H1 (cell line): ENCODE results near the gene ERCC1. TPM values are rescaled to one million over a fixed set of nuclear protein-coding genes. Genes with fewer than 3 reads are reported as not detected.

Experiments
- CTCF ChIA-PET: fragments of 300-600 bp; sonication (Branson Sonifier 250); formaldehyde crosslinking; loops from one replicate; lab custom pipeline; 2021; ENCODE audit not compliant: partially characterized antibody; lab: Charles Lee
- POLR2A ChIA-PET: fragments of 300-600 bp; sonication (Branson Sonifier 250); formaldehyde crosslinking; loops from one replicate; lab custom pipeline; 2021; ENCODE audit warnings: inconsistent platforms; ENCODE audit not compliant: partially characterized antibody; lab: Charles Lee
- DNase-seq, 2 experiments: peaks; one replicate each; pipeline versions ENCODE4 v3.0.0 to v3.0.0-alpha.2; 2010 to 2022; ENCODE audit warnings: low spot score in 2 of 2, low read depth in 1 of 2, mixed read lengths in 1 of 2
- FAIRE-seq: peaks from 2 replicates; lab custom pipeline; 2011; peaks lifted over from hg19 to GRCh38; lab: Jason Lieb, UNC
- H2AFZ ChIP-seq: 2 replicates; pipeline ENCODE4 v1.8.1; 2012; ENCODE audit warnings: low read length, inconsistent platforms
- H2AK5ac ChIP-seq: 2 replicates; pipeline ENCODE4 v1.6.1; 2013; ENCODE audit warnings: low read depth, low read length
- H2BK120ac ChIP-seq: replicated peaks from 2 replicates; pipeline ENCODE3; 2013; ENCODE audit warnings: low read depth, low read length, inconsistent platforms
- H2BK12ac ChIP-seq: 2 replicates; pipeline ENCODE4 v1.6.1; 2013; ENCODE audit warnings: low read depth, low read length
- H2BK15ac ChIP-seq: 2 replicates; pipeline ENCODE4 v1.6.1; 2013; ENCODE audit warnings: low read length
- H2BK20ac ChIP-seq: 2 replicates; pipeline ENCODE4 v1.6.1; 2013; ENCODE audit warnings: low read length
- H2BK5ac ChIP-seq: 2 replicates; pipeline ENCODE4 v1.6.1; 2013; ENCODE audit warnings: low read depth, low read length
- H3K14ac ChIP-seq: 2 replicates; pipeline ENCODE4 v1.6.1; 2013; ENCODE audit warnings: inconsistent platforms; ENCODE audit not compliant: insufficient read length
- H3K18ac ChIP-seq: 2 replicates; pipeline ENCODE4 v1.6.1; 2013; ENCODE audit warnings: low read length; ENCODE audit errors: extremely low read depth
- H3K23ac ChIP-seq: 2 replicates; pipeline ENCODE4 v1.6.1; 2013; ENCODE audit warnings: inconsistent platforms; ENCODE audit not compliant: insufficient read length
- H3K23me2 ChIP-seq: 2 replicates; pipeline ENCODE4 v1.6.1; 2013; ENCODE audit warnings: low read depth, low read length
- H3K27ac ChIP-seq: 2 replicates; pipeline ENCODE4 v1.6.1; 2011; ENCODE audit warnings: low read depth, low read length, inconsistent platforms
- H3K27me3 ChIP-seq, 4 experiments: replicated peaks in 1 of 4; 1 replicate in 1 of 4; 2 replicates in 3 of 4; pipeline versions ENCODE4 v1.6.1 to v1.8.1; 2011 to 2013; ENCODE audit warnings: low read length in 3 of 4, mild to moderate bottlenecking in 3 of 4, inconsistent platforms in 2 of 4, mixed read lengths in 2 of 4, moderate library complexity in 1 of 4; ENCODE audit not compliant: control insufficient read depth in 3 of 4, insufficient read depth in 3 of 4; ENCODE audit errors: extremely low read depth in 1 of 4
- H3K36me3 ChIP-seq, 4 experiments: 2 replicates each; pipeline versions ENCODE4 v1.6.1 to v1.8.1; 2011 to 2013; ENCODE audit warnings: mild to moderate bottlenecking in 4 of 4, low read length in 3 of 4, moderate library complexity in 2 of 4, control low read depth in 1 of 4, inconsistent platforms in 1 of 4; ENCODE audit not compliant: insufficient read depth in 4 of 4, control insufficient read depth in 2 of 4
- H3K4ac ChIP-seq: replicated peaks from 2 replicates; pipeline ENCODE3; 2013; ENCODE audit warnings: low read length, low read depth, mixed read lengths, inconsistent platforms; ENCODE audit not compliant: insufficient read length
- H3K4me1 ChIP-seq, 4 experiments: replicated peaks in 1 of 4; 1 replicate in 1 of 4; 2 replicates in 3 of 4; pipeline versions ENCODE4 v1.6.1 to v1.8.1; 2011 to 2013; ENCODE audit warnings: low read length in 3 of 4, inconsistent platforms in 2 of 4, mixed read lengths in 1 of 4; ENCODE audit not compliant: insufficient read depth in 4 of 4, control insufficient read depth in 3 of 4
- H3K4me2 ChIP-seq, 2 experiments: 2 replicates each; pipeline versions ENCODE4 v1.6.1 to v1.8.1; 2011 to 2013; ENCODE audit warnings: low read depth in 2 of 2, low read length in 2 of 2, control low read depth in 1 of 2, inconsistent platforms in 1 of 2, mild to moderate bottlenecking in 1 of 2; ENCODE audit not compliant: insufficient read depth in 1 of 2
- H3K4me3 ChIP-seq, 4 experiments: fragments of 200-600, 300-600 bp in 1 of 4; sonication (generic), shearing (Covaris generic), sonication (Bioruptor Twin) in 1 of 4; 2 replicates each; pipeline versions ENCODE4 v1.5.1 to v1.8.1; 2011 to 2016; ENCODE audit warnings: low read length in 4 of 4, low read depth in 3 of 4, control low read depth in 2 of 4, inconsistent platforms in 2 of 4, mild to moderate bottlenecking in 2 of 4, mixed read lengths in 1 of 4, moderate library complexity in 1 of 4; ENCODE audit not compliant: insufficient read depth in 2 of 4; ENCODE audit errors: extremely low read depth in 1 of 4
- H3K56ac ChIP-seq: replicated peaks from 2 replicates; pipeline ENCODE3; 2013; ENCODE audit warnings: low read depth, mild to moderate bottlenecking, mixed read lengths, low read length, inconsistent platforms; ENCODE audit not compliant: insufficient read length
- H3K79me1 ChIP-seq: 2 replicates; pipeline ENCODE4 v1.6.1; 2013; ENCODE audit warnings: low read depth, low read length, control low read depth
- H3K79me2 ChIP-seq, 2 experiments: 2 replicates each; pipeline versions ENCODE4 v1.6.1 to v1.8.1; 2012 to 2013; ENCODE audit warnings: low read length in 2 of 2, mild to moderate bottlenecking in 2 of 2, inconsistent platforms in 1 of 2; ENCODE audit not compliant: insufficient read depth in 2 of 2, control insufficient read depth in 1 of 2
- H3K9ac ChIP-seq, 4 experiments: replicated peaks in 1 of 4; 1 replicate in 1 of 4; 2 replicates in 3 of 4; pipeline versions ENCODE4 v1.6.1 to v1.8.1; 2011 to 2013; ENCODE audit warnings: low read depth in 3 of 4, low read length in 3 of 4, control low read depth in 2 of 4, mild to moderate bottlenecking in 2 of 4, moderate library complexity in 2 of 4, inconsistent platforms in 1 of 4; ENCODE audit errors: extremely low read depth in 1 of 4
- H3K9me3 ChIP-seq, 2 experiments: 2 replicates each; pipeline versions ENCODE4 v1.6.1 to v1.8.1; 2012 to 2013; ENCODE audit warnings: mild to moderate bottlenecking in 2 of 2, moderate library complexity in 2 of 2, control low read depth in 1 of 2, inconsistent platforms in 1 of 2, low read depth in 1 of 2, low read length in 1 of 2, mixed read lengths in 1 of 2; ENCODE audit not compliant: insufficient read depth in 2 of 2
- H4K20me1 ChIP-seq, 2 experiments: replicated peaks in 1 of 2; 2 replicates each; pipeline versions ENCODE3 to v1.8.1; 2011 to 2013; ENCODE audit warnings: inconsistent platforms in 2 of 2, low read length in 2 of 2, mild to moderate bottlenecking in 1 of 2; ENCODE audit not compliant: insufficient read depth in 2 of 2, control insufficient read depth in 1 of 2
- H4K5ac ChIP-seq: 2 replicates; pipeline ENCODE4 v1.6.1; 2013; ENCODE audit warnings: low read length, low read depth, mixed read lengths, inconsistent platforms; ENCODE audit not compliant: insufficient read length
- H4K8ac ChIP-seq: 2 replicates; pipeline ENCODE4 v1.8.0; 2013; ENCODE audit warnings: mild to moderate bottlenecking, moderate library complexity, low read length, inconsistent platforms; ENCODE audit not compliant: insufficient read depth; ENCODE audit errors: extremely low read depth
- H4K91ac ChIP-seq: replicated peaks from 2 replicates; pipeline ENCODE3; 2013; ENCODE audit warnings: low read length, mixed read lengths, inconsistent platforms; ENCODE audit not compliant: insufficient read length
- RNF2 ChIP-seq: fragments of 200-900, 300-1000 bp; sonication (generic); IDR thresholded peaks from 2 replicates; pipeline ENCODE4 v1.7.1; 2016; ENCODE audit warnings: borderline replicate concordance, low read depth, mild to moderate bottlenecking, antibody characterized with exemption, low read length; ENCODE audit not compliant: poor library complexity, severe bottlenecking; ENCODE audit errors: missing control alignments
- RXRA ChIP-seq: IDR thresholded peaks from 2 replicates; pipeline ENCODE4 v1.6.1; 2011; ENCODE audit warnings: low read depth, mild to moderate bottlenecking, low read length, moderate library complexity; ENCODE audit not compliant: insufficient read depth
- SRF ChIP-seq: IDR thresholded peaks from 2 replicates; pipeline ENCODE4 v1.6.1; 2011; ENCODE audit warnings: mild to moderate bottlenecking, low read depth, low read length, moderate library complexity
- WGBS, 2 experiments: shearing (Covaris generic) in 1 of 2; methylation state at CpG; one replicate each; pipeline versions ENCODE4 v1.1.6 to v1.1.7; 2013 to 2015; ENCODE audit warnings: low lambda C conversion rate in 2 of 2, mixed read lengths in 2 of 2, inconsistent platforms in 1 of 2, low coverage in 1 of 2, missing lambda C conversion rate in 1 of 2; ENCODE audit not compliant: insufficient replicate concordance in 2 of 2, insufficient coverage in 1 of 2, insufficient read length in 1 of 2; ENCODE audit errors: extremely low coverage in 1 of 2, missing lambda C conversion rate in 1 of 2; 5-methylcytosine and 5-hydroxymethylcytosine counted together
- polyA plus RNA-seq, 7 experiments: library from polyadenylated mRNA; depleted of rRNA in 3 of 7; stranded (reverse) in 5 of 7; unstranded in 2 of 7; fragments of >200 nt in 5 of 7; fragments of 200-250 nt in 2 of 7; gene quantifications; 1 replicate in 5 of 7; 2 replicates in 1 of 7; 4 replicates in 1 of 7; pipeline versions ENCODE4 v1.2.1 to v1.2.3, GENCODE V29; 2011 to 2013; ENCODE audit warnings: missing spikeins in 2 of 7, mixed read lengths in 2 of 7
- total RNA-seq: library from RNA; stranded (reverse); fragmentation: NEBNext Ultra II Directional; extraction: Animal tissue kit (Norgen Biotek cat#: 25700); gene quantifications from 2 replicates; pipeline ENCODE4 v1.2.1, GENCODE V29; 2021

ERCC1 gene
- total and polyA plus RNA-seq, 2 of the 8 experiments (the other 6 are each of a cell fraction or from before 2014, with no cell fraction given), result 44.7 to 94.2 TPM

- H3K18ac ChIP-seq, result peak overlapping the region; percentile 25; the same call in 1 of the 2 replicates
- FAIRE-seq, result no peak
- peaks cover 0 to 19% (median 14%) of the 10 kb centered on the region in 4 experiments; a peak in 6 of 7 replicates for H3K27me3 ChIP-seq
- no peaks in the 10 kb centered on the region for H3K36me3 ChIP-seq
- H3K14ac ChIP-seq, result no peak overlapping the region
- no peak for TF ChIP-seq SRF
- no peak for TF ChIP-seq RXRA
- no peak for TF ChIP-seq RNF2
- H2AK5ac ChIP-seq, result no peak overlapping the region
- ChIA-PET CTCF (interaction anchor here (0.8 to 6.3 kb wide), 7 partner anchors 9 to 191 kb away, joined by 3 to 145 read pairs (median 12); no protein-coding TSS in a partner anchor), POLR2A (interaction anchor here (1.0 to 2.1 kb wide), 3 partner anchors 11 to 28 kb away, joined by 3 to 8 read pairs (median 4); partner anchors contain the start of gene FOSB)
- no peaks in the 10 kb centered on the region for H4K20me1 ChIP-seq
- H3K4me2 ChIP-seq, result peak overlapping the region; percentile 70 to 97
- no peak overlapping the region; the same call in none of the 2 replicates for H4K8ac ChIP-seq
- peak overlapping the region; percentile 95 for H2AFZ ChIP-seq
- peak overlapping the region in 3 of 4 experiments; percentile 21 to 67 (median 54); a peak in 5 of 7 replicates for H3K9ac ChIP-seq
- no peak overlapping the region for H2BK5ac ChIP-seq
- peaks cover 11% of the 10 kb centered on the region for H3K23me2 ChIP-seq
- no peaks in the 10 kb centered on the region for H3K79me2 ChIP-seq
- no peak overlapping the region for H4K5ac ChIP-seq
- no peak for DNase-seq
- H2BK120ac ChIP-seq, result peak overlapping the region; percentile 6
- no peaks in the 10 kb centered on the region for H3K79me1 ChIP-seq
- no peak overlapping the region for H3K56ac ChIP-seq
- peak overlapping the region; percentile 47 to 69 (median 52); a peak in 7 of 8 replicates for H3K4me3 ChIP-seq
- no peak overlapping the region for H3K23ac ChIP-seq
- no peak overlapping the region for H3K27ac ChIP-seq
- no peak overlapping the region for H2BK20ac ChIP-seq
- H2BK12ac ChIP-seq, result peak overlapping the region; percentile 92; the same call in 1 of the 2 replicates
- H4K91ac ChIP-seq, result no peak overlapping the region
- H3K4ac ChIP-seq, result no peak overlapping the region
- peaks cover 0 to 7% (median 4%) of the 10 kb centered on the region in 4 experiments; a peak in 4 of 7 replicates for H3K4me1 ChIP-seq
- 0 out of 2 replicates have a peak overlapping the region, but pooled peaks have one; percentile 3 for H2BK15ac ChIP-seq
- 80% methylated on average over 5 of the region's 5 CpGs; no CpG with 5 or more reads in 1 of the 2 experiments for WGBS, 2 experiments
- H3K9me3 ChIP-seq, result no peaks in the 10 kb centered on the region
Observed at GRCh38 chr19:45450012-45450333, 26.3 kb upstream of the ERCC1 start.
